Measurements from ENCODE around the gene IMMP2L. TPM values are rescaled to one million over a fixed set of nuclear protein-coding genes. Genes with fewer than 3 reads are reported as not detected.
"Not testable (repeated sequence)": the region's sequence is repeated elsewhere in the genome, so short reads cannot be mapped to it uniquely, and the experiment has no call there.

The IMMP2L gene
- total RNA-seq, 1 donor from 2014 or later = 19.0 TPM

DNA sequence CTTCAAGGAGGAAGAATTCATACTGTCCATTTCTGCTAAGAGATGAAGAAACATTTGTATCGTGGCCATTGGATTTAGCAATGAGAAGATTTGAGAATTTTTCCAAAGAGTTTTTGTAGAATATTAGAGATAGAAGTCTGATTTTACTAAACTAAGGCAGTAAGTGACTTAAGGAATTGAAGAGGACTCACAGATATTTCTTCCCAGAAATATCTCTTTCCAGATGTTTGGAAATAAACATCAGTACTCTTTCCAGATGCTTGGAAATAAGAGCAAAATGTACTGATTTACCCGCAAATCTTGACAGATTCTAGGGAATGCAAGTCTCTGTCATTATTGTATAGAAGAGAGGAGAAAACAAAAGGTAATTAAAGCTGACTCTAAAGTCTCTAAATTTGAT is 91.3 kb downstream of the IMMP2L start:
- no peak for FAIRE-seq
- TF ChIP-seq, protein P1, sequence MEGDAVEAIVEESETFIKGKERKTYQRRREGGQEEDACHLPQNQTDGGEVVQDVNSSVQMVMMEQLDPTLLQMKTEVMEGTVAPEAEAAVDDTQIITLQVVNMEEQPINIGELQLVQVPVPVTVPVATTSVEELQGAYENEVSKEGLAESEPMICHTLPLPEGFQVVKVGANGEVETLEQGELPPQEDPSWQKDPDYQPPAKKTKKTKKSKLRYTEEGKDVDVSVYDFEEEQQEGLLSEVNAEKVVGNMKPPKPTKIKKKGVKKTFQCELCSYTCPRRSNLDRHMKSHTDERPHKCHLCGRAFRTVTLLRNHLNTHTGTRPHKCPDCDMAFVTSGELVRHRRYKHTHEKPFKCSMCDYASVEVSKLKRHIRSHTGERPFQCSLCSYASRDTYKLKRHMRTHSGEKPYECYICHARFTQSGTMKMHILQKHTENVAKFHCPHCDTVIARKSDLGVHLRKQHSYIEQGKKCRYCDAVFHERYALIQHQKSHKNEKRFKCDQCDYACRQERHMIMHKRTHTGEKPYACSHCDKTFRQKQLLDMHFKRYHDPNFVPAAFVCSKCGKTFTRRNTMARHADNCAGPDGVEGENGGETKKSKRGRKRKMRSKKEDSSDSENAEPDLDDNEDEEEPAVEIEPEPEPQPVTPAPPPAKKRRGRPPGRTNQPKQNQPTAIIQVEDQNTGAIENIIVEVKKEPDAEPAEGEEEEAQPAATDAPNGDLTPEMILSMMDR (IDR thresholded peaks at IDR 0.05; ENCODE audit: insufficient read depth, low read length, severe bottlenecking) = no peak
- H3K36me3 ChIP-seq (ENCODE audit: control insufficient read depth, insufficient read depth, low read length) = no peaks in the 10 kb centered on the region
- no peaks in the 10 kb centered on the region for H3K27me3 ChIP-seq (ENCODE audit: control insufficient read depth, insufficient read depth, low read length)
- H3K4me3 ChIP-seq (ENCODE audit: low read depth, low read length) = no peak overlapping the region
- DNase-seq (ENCODE audit: low read depth) = no peak

DNA sequence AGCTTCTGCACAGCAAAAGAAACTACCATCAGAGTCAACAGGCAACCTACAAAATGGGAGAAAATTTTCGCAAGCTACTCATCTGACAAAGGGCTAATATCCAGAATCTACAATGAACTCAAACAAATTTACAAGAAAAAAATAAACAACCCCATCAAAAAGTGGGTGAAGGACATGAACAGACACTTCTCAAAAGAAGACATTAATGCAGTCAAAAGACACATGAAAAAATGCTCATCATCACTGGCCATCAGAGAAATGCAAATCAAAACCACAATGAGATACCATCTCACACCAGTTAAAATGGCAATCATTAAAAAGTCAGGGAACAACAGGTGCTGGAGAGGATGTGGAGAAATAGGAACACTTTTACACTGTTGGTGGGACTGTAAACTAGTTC is 92.4 kb downstream of the IMMP2L start:
- not testable (repeated sequence) for H3K4me3 ChIP-seq (ENCODE audit: low read depth, low read length); H3K36me3 ChIP-seq (ENCODE audit: control insufficient read depth, insufficient read depth, low read length); FAIRE-seq; DNase-seq (ENCODE audit: low read depth); H3K27me3 ChIP-seq (ENCODE audit: control insufficient read depth, insufficient read depth, low read length)

DNA sequence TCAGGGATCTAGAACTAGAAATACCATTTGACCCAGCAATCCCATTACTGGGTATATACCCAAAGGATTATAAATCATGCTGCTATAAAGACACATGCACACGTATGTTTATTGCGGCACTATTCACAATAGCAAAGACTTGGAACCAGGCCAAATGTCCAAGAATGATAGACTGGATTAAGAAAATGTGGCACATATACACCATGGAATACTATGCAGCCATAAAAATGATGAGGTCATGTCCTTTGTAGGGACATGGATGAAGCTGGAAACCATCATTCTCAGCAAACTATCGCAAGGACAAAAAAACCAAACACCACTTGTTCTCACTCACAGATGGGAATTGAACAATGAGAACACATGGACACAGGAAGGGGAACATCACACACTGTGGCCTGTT is 96.5 kb downstream of the IMMP2L start:
- H3K4me3 ChIP-seq (ENCODE audit: low read depth, low read length); H3K27me3 ChIP-seq (ENCODE audit: control insufficient read depth, insufficient read depth, low read length); DNase-seq (ENCODE audit: low read depth); H3K36me3 ChIP-seq (ENCODE audit: control insufficient read depth, insufficient read depth, low read length); FAIRE-seq: not testable (repeated sequence)

DNA sequence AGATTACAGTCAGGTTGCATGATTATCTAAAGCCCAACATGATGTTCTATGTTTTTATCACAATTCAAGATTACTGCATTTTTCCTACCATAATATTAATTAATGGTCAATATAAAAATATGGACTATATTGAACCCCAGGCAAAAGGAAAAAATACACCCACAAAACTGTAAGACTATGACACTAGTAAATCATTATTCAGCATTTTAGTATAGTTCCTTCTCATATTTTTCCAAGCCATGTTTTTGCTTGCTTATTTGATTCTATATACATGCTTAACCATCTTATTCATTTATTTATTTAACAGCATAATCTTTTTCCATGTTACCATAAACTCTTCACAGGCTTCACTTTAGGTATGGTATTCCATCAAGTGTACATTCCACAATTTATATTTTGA is 101.6 kb downstream of the IMMP2L start:
- H3K36me3 ChIP-seq (ENCODE audit: control insufficient read depth, insufficient read depth, low read length) = no peaks in the 10 kb centered on the region
- TF ChIP-seq, protein P1 (IDR thresholded peaks at IDR 0.05; ENCODE audit: insufficient read depth, low read length, severe bottlenecking) = no peak
- H3K27me3 ChIP-seq (ENCODE audit: control insufficient read depth, insufficient read depth, low read length) = no peaks in the 10 kb centered on the region
- DNase-seq (ENCODE audit: low read depth) (no peak), FAIRE-seq (no peak)
- H3K4me3 ChIP-seq (ENCODE audit: low read depth, low read length) = no peak overlapping the region

DNA sequence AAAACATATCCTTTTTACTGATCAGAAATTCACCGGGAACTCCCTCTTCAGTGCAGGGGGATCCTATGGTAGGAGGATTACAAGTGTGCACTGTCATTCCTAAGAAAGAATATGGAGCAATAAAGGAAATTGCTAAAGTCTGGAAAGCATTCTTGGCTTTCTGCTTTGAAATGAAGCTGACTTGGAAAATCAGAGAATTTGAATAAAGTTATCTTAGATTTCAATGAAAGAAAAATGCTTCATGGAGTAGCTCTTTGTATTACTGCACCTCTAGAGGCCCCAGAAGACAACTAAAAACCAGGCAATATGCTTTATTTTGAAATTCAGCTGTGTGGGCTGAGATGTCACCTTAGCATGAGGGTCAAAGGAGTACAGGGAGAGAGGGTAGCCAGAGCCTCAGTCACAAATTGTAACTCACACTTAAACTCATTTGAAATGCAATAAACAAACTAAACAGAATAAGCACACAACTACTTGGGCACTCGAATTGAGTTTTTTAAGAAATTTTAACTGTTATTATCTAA is 102.5 kb downstream of the IMMP2L start:
- TF ChIP-seq, protein P1 (IDR thresholded peaks at IDR 0.05; ENCODE audit: insufficient read depth, low read length, severe bottlenecking) = no peak
- FAIRE-seq (no peak), DNase-seq (ENCODE audit: low read depth) (no peak)
- Histone ChIP-seq H3K36me3 (ENCODE audit: control insufficient read depth, insufficient read depth, low read length) (no peaks in the 10 kb centered on the region), H3K4me3 (ENCODE audit: low read depth, low read length) (no peak overlapping the region), H3K27me3 (ENCODE audit: control insufficient read depth, insufficient read depth, low read length) (no peaks in the 10 kb centered on the region)

DNA sequence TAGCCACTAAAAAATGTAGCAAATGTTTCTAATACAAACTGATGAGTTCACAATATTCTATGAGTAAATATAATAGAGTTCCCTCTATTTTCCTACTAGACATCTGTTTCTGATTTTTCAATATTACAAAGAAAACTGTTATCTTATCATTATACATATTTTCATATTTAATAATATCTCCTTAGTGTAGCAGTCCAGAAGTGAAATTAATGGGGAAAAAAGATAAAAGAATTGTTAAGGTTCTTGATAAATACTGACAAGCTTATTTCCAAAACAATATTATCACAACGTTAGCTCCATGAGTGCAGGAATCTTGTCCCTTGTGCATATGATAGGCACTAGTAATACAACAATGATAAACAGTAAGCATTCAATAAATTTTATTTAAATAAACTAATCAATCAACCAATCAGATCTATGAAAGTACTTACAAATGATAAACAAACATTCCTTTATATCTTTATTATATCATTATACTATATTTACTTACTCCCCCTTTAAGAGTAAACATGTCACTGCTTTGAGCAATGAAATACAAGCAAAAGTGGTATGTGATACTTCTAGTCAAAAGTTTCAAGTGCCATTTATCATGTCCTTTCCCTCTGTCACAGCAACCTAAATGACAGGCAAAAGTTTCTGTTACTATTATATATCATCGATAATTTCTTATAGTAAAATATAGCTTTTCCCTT is 103.1 kb downstream of the IMMP2L start:
- DNase-seq (ENCODE audit: low read depth) (no peak), FAIRE-seq (no peak)
- no peaks in the 10 kb centered on the region for H3K36me3 ChIP-seq (ENCODE audit: control insufficient read depth, insufficient read depth, low read length)
- no peak overlapping the region for H3K4me3 ChIP-seq (ENCODE audit: low read depth, low read length)
- TF ChIP-seq, protein P1 (IDR thresholded peaks at IDR 0.05; ENCODE audit: insufficient read depth, low read length, severe bottlenecking) = no peak
- no peaks in the 10 kb centered on the region for H3K27me3 ChIP-seq (ENCODE audit: control insufficient read depth, insufficient read depth, low read length)

DNA sequence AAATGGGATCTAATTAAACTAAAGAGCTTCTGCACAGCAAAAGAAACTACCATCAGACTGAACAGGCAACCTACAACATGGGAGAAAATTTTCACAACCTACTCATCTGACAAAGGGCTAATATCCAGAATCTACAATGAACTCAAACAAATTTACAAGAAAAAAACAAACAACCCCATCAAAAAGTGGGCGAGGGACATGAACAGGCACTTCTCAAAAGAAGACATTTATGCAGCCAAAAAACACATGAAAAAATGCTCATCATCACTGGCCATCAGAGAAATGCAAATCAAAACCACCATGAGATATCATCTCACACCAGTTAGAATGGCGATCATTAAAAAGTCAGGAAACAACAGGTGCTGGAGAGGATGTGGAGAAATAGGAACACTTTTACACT is 111.6 kb downstream of the IMMP2L start:
- not testable (repeated sequence) for H3K36me3 ChIP-seq (ENCODE audit: control insufficient read depth, insufficient read depth, low read length); DNase-seq (ENCODE audit: low read depth); FAIRE-seq; H3K27me3 ChIP-seq (ENCODE audit: control insufficient read depth, insufficient read depth, low read length); H3K4me3 ChIP-seq (ENCODE audit: low read depth, low read length)

DNA sequence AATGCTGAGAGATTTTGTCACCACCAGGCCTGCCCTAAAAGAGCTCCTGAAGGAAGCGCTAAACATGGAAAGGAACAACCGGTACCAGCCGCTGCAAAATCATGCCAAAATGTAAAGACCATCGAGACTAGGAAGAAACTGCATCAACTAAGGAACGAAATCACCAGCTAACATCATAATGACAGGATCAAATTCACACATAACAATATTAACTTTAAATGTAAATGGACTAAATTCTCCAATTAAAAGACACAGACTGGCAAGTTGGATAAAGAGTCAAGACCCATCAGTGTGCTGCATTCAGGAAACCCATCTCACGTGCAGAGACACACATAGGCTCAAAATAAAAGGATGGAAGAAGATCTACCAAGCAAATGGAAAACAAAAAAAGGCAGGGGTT is 114.8 kb downstream of the IMMP2L start:
- H3K36me3 ChIP-seq (ENCODE audit: control insufficient read depth, insufficient read depth, low read length); H3K4me3 ChIP-seq (ENCODE audit: low read depth, low read length); DNase-seq (ENCODE audit: low read depth); FAIRE-seq; H3K27me3 ChIP-seq (ENCODE audit: control insufficient read depth, insufficient read depth, low read length): not testable (repeated sequence)
